K562 (cell line): ENCODE data around the gene STAU1. TPM values are rescaled to one million over a fixed set of nuclear protein-coding genes. Genes with fewer than 3 reads are reported as not detected.
A peak's percentile ranks its signal among the peaks of the same experiment; 100 is the strongest.

Experiments
- FOXM1 ChIP-seq, 2 experiments: fragments of 450-650 bp in 1 of 2; sonication (generic) in 1 of 2; formaldehyde crosslinking in 1 of 2; IDR thresholded peaks; 2 replicates each; pipeline versions ENCODE4 v1.6.1 to v1.9.0; 2017 to 2022; ENCODE audit warnings: low read depth in 2 of 2, mild to moderate bottlenecking in 2 of 2, missing genetic modification reagents in 1 of 2, moderate library complexity in 1 of 2
- IFI16 ChIP-seq: fragments of 250-450 bp; sonication (Bioruptor Pico); IDR thresholded peaks from 2 replicates; pipeline ENCODE4 v2.1.2; 2022; ENCODE audit warnings: mild to moderate bottlenecking, inconsistent platforms
- MAFG ChIP-seq: fragments of 450-650 bp; conservative IDR thresholded peaks from 2 replicates; pipeline ENCODE4 v1.6.1; 2016; ENCODE audit warnings: missing genetic modification characterization, missing compliant biosample characterization
- MCM2 ChIP-seq: fragments of 450-650 bp; IDR thresholded peaks from 2 replicates; pipeline ENCODE4 v1.6.1; 2017; ENCODE audit warnings: low read depth, mild to moderate bottlenecking
- MYBL2 ChIP-seq, 2 experiments: fragments of 450-650 bp in 1 of 2; sonication (generic) in 1 of 2; formaldehyde crosslinking in 1 of 2; IDR thresholded peaks; 2 replicates each; pipeline versions ENCODE4 v1.6.1 to v1.8.1; 2017 to 2022; ENCODE audit warnings: borderline replicate concordance in 1 of 2, inconsistent platforms in 1 of 2, low read depth in 1 of 2, mild to moderate bottlenecking in 1 of 2, missing genetic modification reagents in 1 of 2, moderate library complexity in 1 of 2
- PHF20 ChIP-seq: fragments of 450-650 bp; IDR thresholded peaks from 2 replicates; pipeline ENCODE4 v1.6.1; 2018; ENCODE audit not compliant: partially characterized antibody
- PHF21A ChIP-seq: fragments of 450-650 bp; IDR thresholded peaks from 2 replicates; pipeline ENCODE4 v1.6.1; 2017; ENCODE audit warnings: low read depth, borderline replicate concordance
- POLR2G ChIP-seq: fragments of 200-400 bp; formaldehyde crosslinking; IDR thresholded peaks from 2 replicates; pipeline ENCODE4 v1.6.1; 2017; ENCODE audit warnings: low read depth, mild to moderate bottlenecking, antibody characterized with exemption, low read length, moderate library complexity
- POLR3G ChIP-seq: IDR thresholded peaks from 2 replicates; pipeline ENCODE4 v1.6.1; 2011; ENCODE audit not compliant: insufficient read length, insufficient replicate concordance; ENCODE audit errors: extremely low read depth
- RBM14 ChIP-seq: fragments of 200-400 bp; formaldehyde crosslinking; IDR thresholded peaks from 2 replicates; pipeline ENCODE4 v1.6.1; 2018; ENCODE audit warnings: low read depth, mild to moderate bottlenecking, low read length, moderate library complexity, borderline replicate concordance; ENCODE audit not compliant: insufficient read depth
- RBM25 ChIP-seq: fragments of 200-400 bp; formaldehyde crosslinking; IDR thresholded peaks from 2 replicates; pipeline ENCODE4 v1.6.1; 2018; ENCODE audit warnings: low read length, low read depth, moderate library complexity; ENCODE audit not compliant: severe bottlenecking
- SMAD4 ChIP-seq: fragments of 250-450 bp; sonication (Bioruptor Pico); conservative IDR thresholded peaks from 2 replicates; pipeline ENCODE4 v1.8.0; 2021; ENCODE audit warnings: inconsistent platforms, mild to moderate bottlenecking, moderate library complexity
- SOX6 ChIP-seq: fragments of 450-650 bp; IDR thresholded peaks from 2 replicates; pipeline ENCODE4 v1.6.1; 2014; ENCODE audit warnings: mild to moderate bottlenecking
- SUPT5H ChIP-seq: fragments of 450-650 bp; IDR thresholded peaks from 2 replicates; pipeline ENCODE4 v1.6.1; 2016
- ZBTB17 ChIP-seq: fragments of 450-650 bp; formaldehyde crosslinking; IDR thresholded peaks from 2 replicates; pipeline ENCODE4 v1.4.0; 2020; ENCODE audit warnings: mild to moderate bottlenecking
- ZBTB49 ChIP-seq: sonication (generic); formaldehyde crosslinking; IDR thresholded peaks from 2 replicates; pipeline ENCODE4 v1.8.0; 2022; ENCODE audit warnings: missing genetic modification reagents, mild to moderate bottlenecking, borderline replicate concordance
- ZNF57 ChIP-seq: fragments of 450-650 bp; formaldehyde crosslinking; IDR thresholded peaks from 2 replicates; pipeline ENCODE4 v1.4.0; 2020; ENCODE audit warnings: mild to moderate bottlenecking, moderate library complexity
- ZNF764 ChIP-seq: fragments of 250-450 bp; sonication (Bioruptor Pico); IDR thresholded peaks from 2 replicates; pipeline ENCODE4 v1.4.0; 2020; ENCODE audit warnings: low read depth, mild to moderate bottlenecking, moderate library complexity
- polyA plus RNA-seq, 8 experiments: library from polyadenylated mRNA; depleted of rRNA in 4 of 8; stranded (reverse) in 5 of 8; unstranded in 3 of 8; fragments of >200 nt; fragmentation: Nextera tagmentation in 2 of 8; fragmentation: Illumina TruSeq in 1 of 8; extraction: Ambion mirVana in 2 of 8; extraction: Trizol in 1 of 8; gene quantifications; 2 replicates each; pipeline versions ENCODE4 v1.2.1 to v1.2.3, GENCODE V29; 2011 to 2014; ENCODE audit warnings: inconsistent platforms in 1 of 8, missing spikeins in 1 of 8
- total RNA-seq, 7 experiments: library from RNA; depleted of rRNA in 6 of 7; stranded (reverse); fragments of >200 nt in 6 of 7; fragmentation: Illumina TruSeq in 2 of 7; extraction: Trizol in 2 of 7; gene quantifications; 2 replicates each; pipeline versions ENCODE4 v1.2.1 to v1.2.3, GENCODE V29; 2011 to 2021; ENCODE audit warnings: low replicate concordance in 1 of 7

Gene STAU1
- total and polyA plus RNA-seq, 9 of the 15 experiments (the other 6 are each of a cell fraction or from before 2014, with no cell fraction given), result 18.0 to 106 (median 50.6) TPM

- TF ChIP-seq RBM14 (no peak), PHF20 (no peak), ZBTB49 (CRISPR knock-in tag) (no peak), SUPT5H (peak; percentile 39; the same call in 1 of the 2 replicates), MAFG (tag) (no peak), ZBTB17 (CRISPR knock-in tag) (no peak), FOXM1 (IDR thresholded peaks at IDR 0.05; ENCODE audit: low read depth) (no peak), FOXM1 (CRISPR knock-in tag; IDR thresholded peaks at IDR 0.05; ENCODE audit: low read depth) (no peak), RBM25 (no peak), ZNF57 (CRISPR knock-in tag) (no peak), PHF21A (no peak), ZNF764 (CRISPR knock-in tag) (no peak), SMAD4 (CRISPR knock-in tag) (no peak), MCM2 (no peak), IFI16 (no peak), SOX6 (no peak), POLR3G (no peak), POLR2G (0 out of 2 replicates have a peak, but pooled peaks have one; percentile 15), MYBL2 (IDR thresholded peaks at IDR 0.05; ENCODE audit: low read depth) (no peak), MYBL2 (CRISPR knock-in tag; IDR thresholded peaks at IDR 0.05; ENCODE audit: borderline replicate concordance) (no peak)
These were observed 85.1 kb downstream of the STAU1 start (continued) for GRCh38 chr20:49103019-49103418.
